CD4-positive, alpha-beta T cell (primary cell): ENCODE data around the gene ARHGEF35. TPM values are rescaled to one million over a fixed set of nuclear protein-coding genes. Genes with fewer than 3 reads are reported as not detected.
"Not testable (repeated sequence)": the region's sequence is repeated elsewhere in the genome, so short reads cannot be mapped to it uniquely, and the experiment has no call there.

ENCODE experiments used
- ATAC-seq: fragments of 200-7000 bp; cut with Tn5 transposase; one replicate; pipeline ENCODE4 v1.10.0; 2022; ENCODE audit warnings: mild to moderate bottlenecking; ENCODE audit not compliant: poor library complexity
- CTCF ChIA-PET: fragments of 350-600 bp; sonication (Branson Sonifier 250); formaldehyde crosslinking; loops from one replicate; lab custom pipeline; 2021; ENCODE audit warnings: antibody characterized with exemption, inconsistent platforms; lab: Charles Lee
- POLR2A ChIA-PET: fragments of 350-600 bp; sonication (Branson Sonifier 250); formaldehyde crosslinking; loops from one replicate; lab custom pipeline; 2021; ENCODE audit warnings: antibody characterized with exemption, inconsistent platforms; lab: Charles Lee
- DNase-seq, 14 experiments: peaks; one replicate each; pipeline ENCODE4 v3.0.0-alpha.2; 2013 to 2020; ENCODE audit warnings: mixed read lengths in 2 of 14
- H3K27ac ChIP-seq, 2 donors: one replicate each; pipeline versions ENCODE4 v1.5.1 to v1.7.0; 2013; ENCODE audit warnings: low read length in 2 of 2, low read depth in 1 of 2, mild to moderate bottlenecking in 1 of 2
- H3K27me3 ChIP-seq, 2 experiments: 1 replicate in 1 of 2; 2 replicates in 1 of 2; pipeline versions ENCODE4 v1.6.1 to v1.7.0; 2013; ENCODE audit warnings: low read length in 2 of 2, control low read depth in 1 of 2, mild to moderate bottlenecking in 1 of 2, moderate library complexity in 1 of 2; ENCODE audit not compliant: insufficient read depth in 2 of 2, control insufficient read depth in 1 of 2
- H3K36me3 ChIP-seq: one replicate; pipeline ENCODE4 v1.6.1; 2013; ENCODE audit warnings: low read length, control low read depth; ENCODE audit not compliant: insufficient read depth
- H3K4me1 ChIP-seq: one replicate; pipeline ENCODE4 v1.6.1; 2013; ENCODE audit warnings: low read length, control low read depth; ENCODE audit not compliant: insufficient read depth
- H3K4me3 ChIP-seq: one replicate; pipeline ENCODE4 v1.5.1; 2013; ENCODE audit warnings: mild to moderate bottlenecking, low read length, moderate library complexity
- H3K9me3 ChIP-seq, 2 experiments: 1 replicate in 1 of 2; 2 replicates in 1 of 2; pipeline versions ENCODE4 v1.6.1 to v1.7.0; 2013; ENCODE audit warnings: low read length in 2 of 2, mild to moderate bottlenecking in 2 of 2, control low read depth in 1 of 2, moderate library complexity in 1 of 2; ENCODE audit not compliant: control insufficient read depth in 1 of 2, insufficient read depth in 1 of 2
- H3K27ac Mint-ChIP-seq: one replicate; pipeline ENCODE4 v1.8.0; 2020; ENCODE audit warnings: mixed read lengths
- H3K27me3 Mint-ChIP-seq: one replicate; pipeline ENCODE4 v1.8.0; 2021; ENCODE audit warnings: mixed read lengths
- H3K36me3 Mint-ChIP-seq: one replicate; pipeline ENCODE4 v1.8.0; 2021; ENCODE audit warnings: low read depth, mixed read lengths
- H3K4me1 Mint-ChIP-seq: one replicate; pipeline ENCODE4 v1.8.0; 2021; ENCODE audit warnings: low read depth, mixed read lengths
- H3K4me3 Mint-ChIP-seq: one replicate; pipeline ENCODE4 v1.8.0; 2020; ENCODE audit warnings: mild to moderate bottlenecking, mixed read lengths
- H3K9me3 Mint-ChIP-seq: one replicate; pipeline ENCODE4 v1.8.0; 2020; ENCODE audit warnings: mixed read lengths
- CTCF ChIP-seq: fragments of 200-600 bp; IDR thresholded peaks from one replicate; pipeline ENCODE4 v1.8.0; 2022; ENCODE audit warnings: antibody characterized with exemption, mild to moderate bottlenecking
- intact Hi-C, 2 experiments: fragments of 100-400 bp; cut with DNase I in 1 of 2; cut with micrococcal nuclease in 1 of 2; formaldehyde crosslinking; loops; one replicate each; pipeline versions ENCODE4 v1.15.1 to v1.9.0; 2023 to 2025; cut with DNase I, micrococcal nuclease
- total RNA-seq, 174 experiments: library from RNA in 2 of 174; stranded (reverse) in 2 of 174; gene quantifications; one replicate each; pipeline ENCODE4 v1.2.3 and lab custom pipeline; 2021 to 2026

The ARHGEF35 gene
- total RNA-seq, 2 experiments from 2014 or later: 2.0 to 3.2 TPM

DNA sequence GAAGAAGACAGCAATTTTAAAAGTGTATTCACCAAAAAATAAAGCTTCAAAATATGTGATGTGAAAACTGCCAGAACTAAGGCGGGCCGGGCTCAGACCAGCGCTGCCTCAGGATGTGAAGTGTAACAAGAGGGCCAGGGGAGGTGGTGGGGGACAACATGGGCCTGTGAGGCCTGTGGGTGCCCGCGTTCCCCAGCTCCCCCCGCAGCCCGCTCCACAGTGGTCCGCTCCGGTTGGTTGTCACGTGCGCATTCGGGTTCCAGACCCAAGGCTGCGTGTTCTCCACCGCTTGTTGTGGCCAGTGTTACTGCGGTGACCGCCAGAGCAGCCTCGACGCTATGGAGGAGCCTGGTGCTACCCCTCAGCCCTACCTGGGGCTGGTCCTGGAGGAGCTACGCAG, 12.5 kb downstream of the ARHGEF35 start, which contains the start of gene CTAGE4:
Gene CTAGE4 (plus strand): TSS at position 301 of the 400 bp plus-strand sequence. CDS start 38 bp downstream, at position 339.
- H3K27me3 ChIP-seq, H3K36me3 Mint-ChIP-seq, H3K4me1 ChIP-seq, H3K9me3 ChIP-seq, ATAC-seq, H3K4me3 ChIP-seq, H3K4me3 Mint-ChIP-seq, intact Hi-C loops, H3K4me1 Mint-ChIP-seq, DNase-seq, POLR2A ChIA-PET, H3K9me3 Mint-ChIP-seq, H3K27ac Mint-ChIP-seq, H3K36me3 ChIP-seq, H3K27ac ChIP-seq, CTCF ChIA-PET, H3K27me3 Mint-ChIP-seq: not testable (repeated sequence)

GRCh38 chr7:144179165-144179479, 16.5 kb downstream of the ARHGEF35 start:
- CTCF ChIA-PET, H3K4me3 ChIP-seq, H3K36me3 ChIP-seq, H3K27ac Mint-ChIP-seq, H3K27me3 ChIP-seq, DNase-seq, H3K9me3 Mint-ChIP-seq, POLR2A ChIA-PET, H3K36me3 Mint-ChIP-seq, H3K27ac ChIP-seq, H3K9me3 ChIP-seq, H3K4me1 Mint-ChIP-seq, ATAC-seq, H3K4me1 ChIP-seq, H3K4me3 Mint-ChIP-seq: not testable (repeated sequence)
- intact Hi-C loops: loop anchor here (5.0 kb wide), 1 partner anchor 213 kb away; no protein-coding TSS in a partner anchor
- H3K27me3 Mint-ChIP-seq: peaks cover 11% of the 10 kb centered on the region

DNA sequence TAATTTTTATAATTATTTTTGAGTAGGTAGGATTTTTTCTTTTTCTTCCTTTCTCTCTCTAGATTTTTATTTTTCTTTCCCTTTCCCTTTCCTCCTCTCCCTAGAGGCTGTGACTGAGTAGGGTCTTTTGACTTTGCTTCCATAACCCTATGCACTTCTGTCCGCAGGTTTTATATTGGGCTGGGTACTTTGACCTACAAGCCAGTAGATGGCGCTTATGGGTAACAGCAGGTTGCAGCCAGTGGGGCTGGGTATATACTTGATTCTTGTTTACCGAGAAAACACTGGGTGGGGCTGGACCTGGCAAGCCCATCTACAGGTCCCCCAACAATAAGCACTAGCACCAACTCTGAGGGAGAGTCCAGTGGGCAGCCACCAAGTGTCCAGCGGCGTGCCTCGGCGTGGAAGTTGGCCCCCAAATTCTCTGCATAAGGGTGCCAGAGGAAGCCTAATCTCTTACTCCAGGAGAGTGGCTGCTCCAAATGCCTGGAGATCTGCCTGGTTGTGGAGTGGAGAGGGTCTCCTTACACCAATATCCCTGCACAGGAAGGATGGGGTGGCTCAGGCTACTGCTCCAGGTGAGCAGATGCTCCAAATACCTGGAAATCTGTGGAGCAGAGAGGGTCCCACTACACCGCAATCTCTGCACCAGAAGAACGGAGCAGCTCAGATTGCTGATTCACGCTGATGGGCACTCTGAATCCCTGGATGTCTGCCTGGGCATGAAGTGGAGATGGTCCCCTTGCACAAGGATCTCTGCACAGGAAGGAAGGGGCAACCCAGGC, 17.1 kb downstream of the ARHGEF35 start:
- intact Hi-C loops: loop anchor here (5.0 kb wide), 1 partner anchor 214 kb away; no protein-coding TSS in a partner anchor
- H3K36me3 ChIP-seq, H3K4me1 Mint-ChIP-seq, H3K4me1 ChIP-seq, H3K27ac ChIP-seq, POLR2A ChIA-PET, H3K4me3 Mint-ChIP-seq, H3K27ac Mint-ChIP-seq, H3K4me3 ChIP-seq, H3K36me3 Mint-ChIP-seq, H3K27me3 ChIP-seq, CTCF ChIA-PET, H3K9me3 Mint-ChIP-seq, H3K9me3 ChIP-seq: not testable (repeated sequence)
- peaks cover 11% of the 10 kb centered on the region for H3K27me3 Mint-ChIP-seq
- ATAC-seq (peak; percentile 97), DNase-seq (peak in 9 of 14 experiments; percentile 0 to 68 (median 19))
- peak; percentile 76 for TF ChIP-seq CTCF

DNA sequence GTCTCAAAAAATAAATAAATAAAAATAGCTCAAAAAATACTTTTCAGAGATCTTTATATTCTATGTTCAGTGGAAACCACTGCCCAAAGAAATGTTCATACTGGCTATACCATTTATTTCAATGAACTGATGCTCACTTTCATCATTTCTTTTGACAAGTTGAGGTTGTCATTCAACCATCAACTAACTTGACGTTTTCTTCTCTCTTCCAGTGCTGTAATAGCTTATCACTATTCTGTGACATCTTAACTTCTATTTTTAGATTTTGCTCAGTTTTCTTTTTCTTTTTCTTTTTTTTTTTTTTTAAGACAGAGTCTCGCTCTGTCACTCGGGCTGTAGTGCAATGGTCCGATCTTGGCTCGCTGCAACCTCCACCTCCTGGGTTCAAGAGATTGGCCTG, 21.0 kb downstream of the ARHGEF35 start:
- no peak overlapping the region for H3K27ac ChIP-seq
- no peak overlapping the region for H3K4me3 ChIP-seq
- ChIA-PET CTCF (no interaction called here), POLR2A (no interaction called here)
- DNase-seq (no peak), ATAC-seq (no peak)
- H3K27me3 Mint-ChIP-seq: peaks cover 11% of the 10 kb centered on the region
- no peak for TF ChIP-seq CTCF
- no peaks in the 10 kb centered on the region for H3K4me1 ChIP-seq
- H3K27ac Mint-ChIP-seq: no peak overlapping the region
- no peaks in the 10 kb centered on the region for H3K27me3 ChIP-seq
- no peaks in the 10 kb centered on the region for H3K36me3 ChIP-seq
- peaks cover 0 to 7% of the 10 kb centered on the region in 2 experiments for H3K9me3 ChIP-seq
- H3K4me1 Mint-ChIP-seq: no peaks in the 10 kb centered on the region
- intact Hi-C loops: loop anchor here (5.0 kb wide), 1 partner anchor 218 kb away; no protein-coding TSS in a partner anchor
- H3K4me3 Mint-ChIP-seq: no peak overlapping the region
- no peaks in the 10 kb centered on the region for H3K36me3 Mint-ChIP-seq
- peaks cover 3% of the 10 kb centered on the region for H3K9me3 Mint-ChIP-seq

GRCh38 chr7:144171594-144172350, 23.9 kb downstream of the ARHGEF35 start:
- H3K4me1 Mint-ChIP-seq, H3K27me3 Mint-ChIP-seq, intact Hi-C loops, H3K27ac Mint-ChIP-seq, H3K27ac ChIP-seq, POLR2A ChIA-PET, H3K9me3 ChIP-seq, H3K4me3 ChIP-seq, ATAC-seq, H3K36me3 ChIP-seq, CTCF ChIA-PET, H3K27me3 ChIP-seq, H3K9me3 Mint-ChIP-seq, H3K4me3 Mint-ChIP-seq, DNase-seq, H3K4me1 ChIP-seq, H3K36me3 Mint-ChIP-seq: not testable (repeated sequence)
